Measurements from ENCODE around the gene APPL2. TPM values are rescaled to one million over a fixed set of nuclear protein-coding genes. Genes with fewer than 3 reads are reported as not detected.

APPL2 gene
- total RNA-seq, 2 donors from 2014 or later: 18.9 to 19.7 TPM

DNA sequence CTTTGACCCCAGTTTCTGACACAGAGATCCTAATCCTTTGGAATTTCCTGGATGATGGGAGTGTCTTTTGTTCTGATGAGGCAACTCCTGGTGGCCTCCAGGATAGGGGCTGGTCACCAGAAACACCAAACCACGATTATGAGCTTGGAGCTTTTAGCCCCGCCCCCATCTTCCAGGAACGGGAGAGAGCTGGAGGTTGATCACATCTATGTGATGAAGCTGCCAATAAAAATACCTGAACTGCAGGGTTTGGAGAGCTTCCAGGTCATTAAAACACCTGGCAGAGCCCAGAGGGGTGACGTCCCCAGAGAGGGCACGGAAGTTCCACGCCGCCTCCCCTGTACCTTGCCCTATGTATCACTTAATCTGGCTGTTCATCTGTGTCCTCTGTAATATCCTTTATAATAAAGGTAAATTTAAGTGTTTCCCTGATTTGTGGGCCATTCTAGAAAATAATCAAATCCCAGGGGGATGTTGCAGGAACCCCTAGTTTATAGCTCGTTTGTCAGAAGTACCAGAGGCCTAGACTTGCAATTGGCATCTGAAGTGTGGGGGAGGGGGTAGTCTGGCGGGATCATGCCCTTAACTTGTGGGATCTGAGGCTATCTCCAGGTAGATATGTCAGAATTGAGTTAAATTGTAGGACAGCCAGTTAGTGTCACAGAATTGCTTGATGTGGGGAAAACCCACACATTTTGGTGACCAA lies 21.2 kb downstream of the APPL2 start:
- H3K27me3 Mint-ChIP-seq (ENCODE audit: low read depth): no peaks in the 10 kb centered on the region
- peaks cover 0 to 5% of the 10 kb centered on the region in 2 donors for H3K36me3 Mint-ChIP-seq (ENCODE audit: insufficient read depth in 2 of 2)

DNA sequence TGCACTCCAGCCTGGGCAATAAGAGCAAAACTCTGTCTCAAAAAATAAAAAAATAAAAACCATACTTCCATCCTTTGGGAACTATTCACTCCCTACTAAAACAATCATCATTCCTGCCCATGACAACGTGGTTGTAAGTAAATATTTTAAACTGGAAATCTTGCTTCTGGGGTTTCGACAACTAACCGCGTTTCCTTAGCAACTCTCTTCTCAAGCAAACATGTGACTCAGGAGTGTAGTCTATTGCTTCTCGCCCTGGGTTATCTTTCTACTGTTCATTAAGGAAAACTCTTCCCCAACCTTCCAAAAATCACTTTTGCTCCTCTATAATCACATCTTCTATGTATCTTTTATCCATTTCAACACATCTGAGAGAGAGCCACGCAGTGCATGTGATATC lies 21.8 kb downstream of the APPL2 start:
- no peak for DNase-seq
- Mint-ChIP-seq H3K4me3 (no peak overlapping the region), H3K9me3 (no peaks in the 10 kb centered on the region), H3K36me3 (ENCODE audit: insufficient read depth in 2 of 2) (peaks cover 0 to 5% of the 10 kb centered on the region in 2 donors), H3K27ac (no peak overlapping the region), H3K27me3 (ENCODE audit: low read depth) (no peaks in the 10 kb centered on the region), H3K4me1 (ENCODE audit: low read depth) (no peaks in the 10 kb centered on the region)
- no peak for ATAC-seq (replicated peaks in 1 of 2)

More for the DNA sequence above, 21.2 kb downstream of the APPL2 start:
- Mint-ChIP-seq H3K27ac (no peak overlapping the region), H3K4me1 (ENCODE audit: low read depth) (no peaks in the 10 kb centered on the region), H3K4me3 (no peak overlapping the region), H3K9me3 (no peaks in the 10 kb centered on the region)
- no peak for DNase-seq
- ATAC-seq (replicated peaks in 1 of 2): no peak

DNA sequence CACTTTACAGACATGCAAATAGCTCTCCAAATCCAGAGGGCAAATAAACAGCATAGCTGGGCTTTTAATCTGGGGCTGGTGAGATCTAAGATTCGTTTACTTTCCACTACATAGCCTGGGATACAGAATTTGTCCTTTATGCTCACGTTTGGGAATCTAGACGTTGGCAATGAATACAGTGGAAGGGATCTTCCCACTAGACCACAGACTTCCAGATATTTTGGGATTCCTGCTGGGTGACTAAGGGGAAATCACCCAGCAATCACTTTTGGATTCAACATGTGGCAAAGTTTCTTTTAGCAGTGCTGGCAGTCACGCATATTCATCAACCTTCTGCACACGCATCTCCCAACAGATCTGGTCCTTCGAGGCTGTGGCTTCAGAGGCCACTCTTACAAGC lies 23.5 kb downstream of the APPL2 start:
- ATAC-seq (replicated peaks in 1 of 2): no peak
- no peaks in the 10 kb centered on the region for H3K27me3 Mint-ChIP-seq (ENCODE audit: low read depth)
- H3K36me3 Mint-ChIP-seq (ENCODE audit: insufficient read depth in 2 of 2): peaks cover 0 to 5% of the 10 kb centered on the region in 2 donors
- no peaks in the 10 kb centered on the region for H3K4me1 Mint-ChIP-seq (ENCODE audit: low read depth)
- no peak overlapping the region for H3K27ac Mint-ChIP-seq
- no peak overlapping the region for H3K4me3 Mint-ChIP-seq
- H3K9me3 Mint-ChIP-seq: no peaks in the 10 kb centered on the region
- no peak for DNase-seq

DNA sequence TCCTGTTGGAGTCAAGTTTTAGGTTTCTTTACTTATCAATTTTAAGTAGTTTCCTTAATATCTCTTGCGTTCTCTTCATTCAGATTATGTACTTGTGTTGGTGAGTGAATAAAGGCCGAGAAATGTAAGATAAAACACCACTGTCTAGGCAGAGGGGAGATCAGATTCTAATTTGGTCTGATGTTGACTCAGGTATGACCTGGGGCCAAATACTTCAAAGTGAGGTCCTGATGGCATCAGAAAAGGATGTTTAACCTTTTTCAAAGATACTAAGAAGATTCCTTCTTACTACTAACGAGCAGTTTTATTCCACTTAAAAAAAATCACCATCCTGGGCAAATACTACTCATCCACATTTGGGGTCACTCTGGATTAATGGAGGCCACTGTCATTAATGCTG lies 26.9 kb downstream of the APPL2 start:
- Mint-ChIP-seq H3K4me1 (ENCODE audit: low read depth) (peaks cover 11% of the 10 kb centered on the region), H3K27me3 (ENCODE audit: low read depth) (no peaks in the 10 kb centered on the region), H3K27ac (no peak overlapping the region), H3K9me3 (no peaks in the 10 kb centered on the region), H3K4me3 (no peak overlapping the region), H3K36me3 (ENCODE audit: insufficient read depth in 2 of 2) (peaks cover 3 to 4% of the 10 kb centered on the region in 2 donors)
- ATAC-seq (replicated peaks in 1 of 2): no peak
- no peak for DNase-seq

DNA sequence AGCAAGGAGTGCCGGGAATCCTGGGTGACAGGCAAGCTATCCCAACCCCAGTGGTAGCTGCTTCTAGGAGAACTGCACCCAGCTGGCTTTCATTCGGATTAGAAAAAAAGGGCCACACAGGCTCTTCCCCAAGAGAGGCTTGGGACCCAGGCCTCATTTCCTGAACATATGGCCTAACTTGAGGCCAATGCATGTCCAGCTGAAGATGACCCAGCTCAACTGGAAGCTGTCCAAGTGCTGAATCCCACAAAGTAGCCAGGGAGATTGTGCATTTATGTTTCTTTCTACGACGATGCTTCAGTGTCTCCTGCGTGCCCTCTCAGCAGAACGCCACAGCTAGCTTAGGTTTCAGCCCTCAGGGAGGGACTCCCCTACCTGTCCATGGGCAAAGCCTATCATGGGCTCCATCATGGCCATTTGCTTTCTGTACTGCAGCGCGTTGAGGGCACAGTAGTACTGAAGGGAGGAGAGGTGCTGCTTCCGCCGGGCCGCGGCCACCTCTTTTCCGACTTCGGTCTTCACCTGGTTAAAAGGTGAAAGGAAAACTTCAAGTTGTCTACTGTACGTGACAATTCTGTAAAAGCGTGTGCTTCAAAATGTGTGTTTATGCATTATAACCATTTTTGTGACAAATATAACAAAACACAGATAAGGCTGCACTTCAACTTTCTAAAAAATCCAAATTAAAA lies 29.1 kb downstream of the APPL2 start:
- Mint-ChIP-seq H3K9me3 (no peaks in the 10 kb centered on the region), H3K27me3 (ENCODE audit: low read depth) (no peaks in the 10 kb centered on the region), H3K36me3 (ENCODE audit: insufficient read depth in 2 of 2) (peaks cover 3 to 4% of the 10 kb centered on the region in 2 donors), H3K4me1 (ENCODE audit: low read depth) (peaks cover 17% of the 10 kb centered on the region), H3K27ac (no peak overlapping the region), H3K4me3 (no peak overlapping the region)
- DNase-seq (no peak), ATAC-seq (replicated peaks in 1 of 2) (no peak)

DNA sequence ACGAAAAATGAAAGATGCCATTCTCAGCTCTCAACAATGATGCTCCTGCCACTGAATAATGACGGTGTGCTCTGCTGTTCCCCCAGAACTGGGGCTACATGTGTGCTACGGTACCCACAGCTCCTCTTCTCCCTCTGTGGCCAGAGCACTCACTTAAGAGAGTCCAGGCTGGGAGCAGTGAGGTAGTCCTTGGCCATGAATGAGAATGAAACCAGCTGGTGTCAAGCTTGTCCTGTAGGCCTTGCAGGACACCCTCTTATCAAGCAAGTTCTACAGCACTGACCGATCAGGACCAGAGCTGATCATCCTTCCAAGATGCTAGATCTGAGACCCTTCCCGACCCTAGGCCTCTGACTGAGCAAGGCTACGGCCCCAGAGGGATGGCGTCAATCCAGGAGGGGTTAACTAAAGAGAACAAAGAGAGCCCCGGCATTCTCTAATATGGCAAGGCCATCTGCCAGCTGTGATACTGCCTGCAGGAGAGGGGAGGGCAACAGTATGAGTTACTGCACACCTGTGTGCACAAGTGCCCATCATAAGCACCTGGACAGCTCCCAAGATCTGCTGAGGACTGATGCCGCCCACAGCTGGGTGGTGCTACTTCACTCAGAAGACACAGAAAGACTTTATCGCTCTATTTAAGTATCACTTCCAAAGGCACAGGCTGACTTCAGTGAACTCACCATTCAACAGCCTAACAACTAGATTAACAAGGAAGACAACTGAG lies 30.5 kb downstream of the APPL2 start:
- Mint-ChIP-seq H3K36me3 (ENCODE audit: insufficient read depth in 2 of 2) (peaks cover 3 to 4% of the 10 kb centered on the region in 2 donors), H3K9me3 (no peaks in the 10 kb centered on the region), H3K4me3 (no peak overlapping the region), H3K4me1 (ENCODE audit: low read depth) (peaks cover 20% of the 10 kb centered on the region), H3K27me3 (ENCODE audit: low read depth) (no peaks in the 10 kb centered on the region), H3K27ac (no peak overlapping the region)
- ATAC-seq (replicated peaks in 1 of 2): peak in 1 of 2 donors; percentile 11
- DNase-seq: no peak

DNA sequence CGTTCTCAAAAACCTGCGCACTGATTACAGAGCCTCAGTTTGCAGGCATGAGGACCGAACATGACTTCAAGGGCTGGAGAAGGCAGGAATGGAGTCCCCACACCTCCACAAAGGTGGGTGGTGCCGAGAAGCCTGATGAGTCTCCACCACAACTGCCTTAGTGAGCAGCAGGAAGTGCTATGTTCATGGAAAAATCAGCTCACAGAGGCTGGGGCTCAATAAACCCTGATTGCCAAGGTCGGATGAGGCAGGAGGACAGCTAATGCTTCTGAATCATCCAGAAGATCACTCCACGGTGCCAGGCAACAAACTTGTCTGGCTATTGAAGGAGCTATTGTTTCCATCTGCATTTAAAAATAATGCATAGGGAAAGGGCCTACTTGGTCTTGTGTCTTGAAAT lies 31.1 kb downstream of the APPL2 start:
- Mint-ChIP-seq H3K27ac (peak overlapping the region; percentile 36), H3K4me1 (ENCODE audit: low read depth) (peaks cover 20% of the 10 kb centered on the region), H3K9me3 (no peaks in the 10 kb centered on the region), H3K4me3 (no peak overlapping the region), H3K36me3 (ENCODE audit: insufficient read depth in 2 of 2) (peaks cover 3 to 4% of the 10 kb centered on the region in 2 donors), H3K27me3 (ENCODE audit: low read depth) (no peaks in the 10 kb centered on the region)
- DNase-seq: peak; percentile 21 to 22
- ATAC-seq (replicated peaks in 1 of 2): peak; percentile 64 to 86

DNA sequence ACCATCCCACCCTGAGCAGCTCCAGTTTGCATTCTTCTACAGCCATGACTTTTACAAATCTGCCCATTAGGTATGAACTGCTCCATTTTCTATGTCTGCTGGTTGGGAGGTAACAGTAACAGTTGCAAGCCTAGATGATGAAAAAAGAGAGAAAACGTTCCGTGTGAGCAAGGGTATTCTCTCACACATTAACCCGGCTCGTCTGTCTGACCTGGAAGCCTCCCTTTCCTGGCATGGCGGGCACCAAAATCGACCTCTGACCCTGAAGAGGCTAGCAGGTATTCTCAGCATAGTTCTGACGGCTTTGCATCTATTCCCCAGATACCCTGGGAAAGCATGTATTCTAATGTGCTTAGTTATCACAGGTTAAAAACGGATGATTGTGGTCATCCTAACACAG lies 31.8 kb downstream of the APPL2 start:
- Mint-ChIP-seq H3K36me3 (ENCODE audit: insufficient read depth in 2 of 2) (peaks cover 3 to 4% of the 10 kb centered on the region in 2 donors), H3K4me3 (no peak overlapping the region), H3K4me1 (ENCODE audit: low read depth) (peaks cover 20% of the 10 kb centered on the region), H3K9me3 (no peaks in the 10 kb centered on the region), H3K27ac (no peak overlapping the region), H3K27me3 (ENCODE audit: low read depth) (no peaks in the 10 kb centered on the region)
- no peak for ATAC-seq (replicated peaks in 1 of 2)
- no peak for DNase-seq

DNA sequence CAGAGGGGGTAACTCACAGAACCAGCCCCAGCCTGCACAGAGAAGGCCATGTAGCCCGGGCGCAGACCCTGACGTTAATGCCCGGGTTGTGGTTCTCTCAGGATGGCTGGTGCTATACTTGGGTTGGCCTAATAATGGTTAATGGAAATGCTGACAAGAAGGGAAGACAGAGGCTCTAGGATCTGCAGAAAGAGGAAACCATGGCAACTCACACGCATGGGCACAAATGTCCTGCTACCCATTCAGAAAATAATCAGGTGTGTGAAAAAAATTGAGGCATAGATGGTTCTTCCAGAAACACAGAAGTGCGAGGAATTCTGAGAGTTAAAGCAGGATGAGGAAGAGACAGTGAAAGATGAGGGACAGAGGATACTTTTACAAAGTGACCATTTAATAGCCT lies 33.8 kb downstream of the APPL2 start:
- DNase-seq: no peak
- Mint-ChIP-seq H3K27ac (no peak overlapping the region), H3K27me3 (ENCODE audit: low read depth) (no peaks in the 10 kb centered on the region), H3K36me3 (ENCODE audit: insufficient read depth in 2 of 2) (peaks cover 3 to 4% of the 10 kb centered on the region in 2 donors), H3K4me1 (ENCODE audit: low read depth) (peaks cover 20% of the 10 kb centered on the region), H3K9me3 (no peaks in the 10 kb centered on the region), H3K4me3 (no peak overlapping the region)
- ATAC-seq (replicated peaks in 1 of 2): no peak

DNA sequence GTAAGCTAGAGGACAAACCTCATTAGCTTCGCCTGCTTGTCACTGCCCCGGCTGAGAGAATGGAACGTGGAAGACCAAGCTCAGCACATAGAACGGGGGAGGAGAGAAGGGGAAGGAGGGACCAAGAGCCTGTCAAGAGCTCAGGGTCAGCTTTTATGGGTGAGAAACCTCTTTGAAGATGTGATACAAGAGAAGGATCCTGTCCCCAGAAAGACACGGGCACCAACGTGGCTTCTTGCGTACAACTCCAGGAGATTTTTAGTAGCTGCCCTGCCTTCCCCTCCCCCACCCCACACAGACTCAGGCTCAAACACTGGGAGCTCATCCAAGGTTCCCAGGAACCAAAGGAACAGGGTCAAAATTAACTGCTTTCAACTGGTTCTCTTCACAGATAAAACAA lies 34.7 kb downstream of the APPL2 start:
- Mint-ChIP-seq H3K27ac (no peak overlapping the region), H3K9me3 (no peaks in the 10 kb centered on the region), H3K27me3 (ENCODE audit: low read depth) (no peaks in the 10 kb centered on the region), H3K4me1 (ENCODE audit: low read depth) (peaks cover 20% of the 10 kb centered on the region), H3K36me3 (ENCODE audit: insufficient read depth in 2 of 2) (peaks cover 3 to 4% of the 10 kb centered on the region in 2 donors), H3K4me3 (no peak overlapping the region)
- ATAC-seq (replicated peaks in 1 of 2): no peak
- DNase-seq: no peak

DNA sequence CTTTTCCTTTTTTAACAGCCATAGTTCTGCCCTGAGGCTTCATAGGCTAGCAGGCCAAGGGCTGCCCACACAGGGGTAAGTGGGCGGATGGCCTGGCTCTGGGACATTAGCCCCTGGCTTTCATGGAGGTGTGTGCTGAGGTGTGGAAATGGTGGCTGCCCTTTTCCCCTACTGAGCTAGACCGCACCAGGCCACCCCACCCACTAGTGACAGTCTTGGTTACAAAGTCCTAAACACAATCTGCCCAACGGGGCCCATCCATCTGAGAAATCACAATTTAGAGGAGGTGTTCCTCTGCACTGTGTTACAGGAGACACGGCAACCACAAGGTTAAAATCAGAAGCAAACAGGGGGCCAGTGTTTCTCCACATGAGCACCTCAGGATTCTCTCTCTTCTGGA lies 35.6 kb downstream of the APPL2 start:
- no peak for DNase-seq
- ATAC-seq (replicated peaks in 1 of 2): no peak
- no peak overlapping the region for H3K27ac Mint-ChIP-seq
- H3K4me1 Mint-ChIP-seq (ENCODE audit: low read depth): peaks cover 18% of the 10 kb centered on the region
- no peak overlapping the region for H3K4me3 Mint-ChIP-seq
- no peaks in the 10 kb centered on the region for H3K9me3 Mint-ChIP-seq
- peaks cover 2% of the 10 kb centered on the region in 2 donors for H3K36me3 Mint-ChIP-seq (ENCODE audit: insufficient read depth in 2 of 2)
- no peaks in the 10 kb centered on the region for H3K27me3 Mint-ChIP-seq (ENCODE audit: low read depth)

DNA sequence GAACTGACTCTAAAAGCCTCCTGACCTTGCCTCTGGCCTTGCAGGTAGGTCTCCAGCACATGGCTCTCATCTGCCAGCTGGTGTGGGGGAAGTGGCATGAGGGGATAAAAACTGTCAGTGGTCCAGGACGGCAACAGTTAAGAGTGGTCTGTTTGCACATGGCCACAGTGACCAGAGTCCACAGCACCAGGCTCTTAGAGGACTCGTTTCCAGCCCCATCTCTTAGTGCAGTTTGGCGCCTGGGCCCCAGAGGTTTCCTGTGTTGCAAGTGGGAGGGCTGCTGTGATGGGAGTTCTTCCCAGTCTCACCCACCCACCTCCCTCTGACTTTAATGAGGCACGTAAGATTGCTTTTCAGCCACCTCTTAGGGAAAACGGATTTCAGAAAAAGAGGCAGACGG lies 37.0 kb downstream of the APPL2 start:
- Mint-ChIP-seq H3K4me1 (ENCODE audit: low read depth) (peaks cover 9% of the 10 kb centered on the region), H3K4me3 (no peak overlapping the region), H3K9me3 (no peaks in the 10 kb centered on the region), H3K36me3 (ENCODE audit: insufficient read depth in 2 of 2) (peaks cover 0 to 1% of the 10 kb centered on the region in 2 donors), H3K27me3 (ENCODE audit: low read depth) (no peaks in the 10 kb centered on the region), H3K27ac (no peak overlapping the region)
- ATAC-seq (replicated peaks in 1 of 2) (no peak), DNase-seq (no peak)

DNA sequence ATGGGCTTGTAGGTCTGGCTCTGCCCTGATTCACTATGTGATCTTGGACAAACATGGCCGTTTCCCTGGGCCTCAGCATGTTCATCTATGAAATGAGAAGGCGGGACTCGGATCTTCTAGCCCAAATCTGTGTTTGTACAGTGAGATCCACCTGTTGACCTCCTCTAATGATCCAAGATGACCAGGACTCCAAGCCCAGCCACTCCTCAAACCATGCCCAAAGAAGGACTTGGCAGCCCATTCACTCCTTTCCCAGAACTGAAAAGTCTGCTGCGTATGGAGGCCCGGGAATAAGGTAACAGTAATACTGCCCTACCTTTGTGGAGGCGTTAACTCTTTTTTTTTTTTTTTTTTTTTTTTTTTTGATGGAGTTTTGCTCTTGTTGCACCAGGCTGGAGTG lies 39.9 kb downstream of the APPL2 start:
- ATAC-seq (replicated peaks in 1 of 2) (no peak), DNase-seq (no peak)
- no peaks in the 10 kb centered on the region for H3K27me3 Mint-ChIP-seq (ENCODE audit: low read depth)
- H3K27ac Mint-ChIP-seq: no peak overlapping the region
- peaks cover 0 to 1% of the 10 kb centered on the region in 2 donors for H3K36me3 Mint-ChIP-seq (ENCODE audit: insufficient read depth in 2 of 2)
- H3K4me3 Mint-ChIP-seq: no peak overlapping the region
- H3K9me3 Mint-ChIP-seq: no peaks in the 10 kb centered on the region
- H3K4me1 Mint-ChIP-seq (ENCODE audit: low read depth): no peaks in the 10 kb centered on the region

All from activated T-cell treated with anti-CD3 and anti-CD28 coated beads, Interleukin-2, amount 50 U/mL, for 72 hours (primary cell).